ENCODE measurements around the gene FOCAD.

Gene FOCAD

DNA sequence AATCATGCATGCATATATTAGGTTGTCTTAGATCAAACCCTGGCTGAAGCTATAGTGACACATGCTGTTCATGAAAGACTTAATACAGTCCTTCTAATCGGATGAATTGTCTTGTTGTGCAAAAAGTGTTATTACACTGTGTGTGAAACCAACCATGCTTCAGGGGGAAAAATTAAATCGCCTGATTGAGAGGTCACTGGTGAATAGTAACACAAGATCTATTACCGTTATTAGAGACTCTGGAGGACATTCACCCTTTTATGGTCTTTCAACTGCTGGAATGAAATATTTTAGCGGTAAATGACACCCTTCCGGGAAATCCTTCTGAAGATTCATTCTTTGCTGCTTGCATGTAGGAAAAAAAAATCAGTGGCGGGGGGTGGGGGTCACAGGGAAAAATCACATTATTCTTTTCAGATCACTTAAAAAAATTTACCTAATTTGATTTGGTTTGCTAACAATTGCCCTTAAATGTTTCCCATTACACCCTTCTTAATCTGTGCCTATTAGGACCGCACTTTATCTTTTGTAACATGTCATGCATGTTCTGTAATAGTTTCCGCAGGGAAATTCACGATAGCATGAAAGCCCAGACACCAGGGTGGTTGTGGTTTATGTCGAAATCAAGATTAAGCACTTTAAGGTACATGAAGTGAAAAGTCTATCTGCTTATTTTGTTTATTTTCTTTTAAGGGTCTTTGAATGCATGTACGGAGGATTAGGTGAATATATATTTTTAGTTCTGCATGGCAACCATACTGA is 120.6 kb downstream of the FOCAD start:
- Histone ChIP-seq H4K20me1 (ENCODE audit: control insufficient read depth, insufficient read depth, low read depth, low read length) (no peaks in the 10 kb centered on the region), H3F3A (ENCODE audit: control insufficient read depth, insufficient read depth) (no peaks in the 10 kb centered on the region), H3K36me3 (ENCODE audit: control insufficient read depth, low read length) (no peaks in the 10 kb centered on the region), H3K27ac (ENCODE audit: low read depth, low read length) (no peak overlapping the region), H3K9me3 (ENCODE audit: control insufficient read depth, insufficient read depth, low read length) (no peaks in the 10 kb centered on the region), H3K79me2 (ENCODE audit: control insufficient read depth, low read length) (no peaks in the 10 kb centered on the region), H3K27me3 (ENCODE audit: control insufficient read depth, low read length) (no peaks in the 10 kb centered on the region), H3K9me2 (replicated peaks; ENCODE audit: control insufficient read depth, low read length) (no peaks in the 10 kb centered on the region), H3K4me3 (ENCODE audit: low read length) (no peak overlapping the region), H3K4me2 (ENCODE audit: low read length) (no peak overlapping the region), H3K4me1 (ENCODE audit: control insufficient read depth, low read length) (no peaks in the 10 kb centered on the region)
- TF ChIP-seq, protein P1, sequence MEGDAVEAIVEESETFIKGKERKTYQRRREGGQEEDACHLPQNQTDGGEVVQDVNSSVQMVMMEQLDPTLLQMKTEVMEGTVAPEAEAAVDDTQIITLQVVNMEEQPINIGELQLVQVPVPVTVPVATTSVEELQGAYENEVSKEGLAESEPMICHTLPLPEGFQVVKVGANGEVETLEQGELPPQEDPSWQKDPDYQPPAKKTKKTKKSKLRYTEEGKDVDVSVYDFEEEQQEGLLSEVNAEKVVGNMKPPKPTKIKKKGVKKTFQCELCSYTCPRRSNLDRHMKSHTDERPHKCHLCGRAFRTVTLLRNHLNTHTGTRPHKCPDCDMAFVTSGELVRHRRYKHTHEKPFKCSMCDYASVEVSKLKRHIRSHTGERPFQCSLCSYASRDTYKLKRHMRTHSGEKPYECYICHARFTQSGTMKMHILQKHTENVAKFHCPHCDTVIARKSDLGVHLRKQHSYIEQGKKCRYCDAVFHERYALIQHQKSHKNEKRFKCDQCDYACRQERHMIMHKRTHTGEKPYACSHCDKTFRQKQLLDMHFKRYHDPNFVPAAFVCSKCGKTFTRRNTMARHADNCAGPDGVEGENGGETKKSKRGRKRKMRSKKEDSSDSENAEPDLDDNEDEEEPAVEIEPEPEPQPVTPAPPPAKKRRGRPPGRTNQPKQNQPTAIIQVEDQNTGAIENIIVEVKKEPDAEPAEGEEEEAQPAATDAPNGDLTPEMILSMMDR (IDR thresholded peaks at IDR 0.05; ENCODE audit: low read depth, low read length, poor library complexity, severe bottlenecking), result no peak

DNA sequence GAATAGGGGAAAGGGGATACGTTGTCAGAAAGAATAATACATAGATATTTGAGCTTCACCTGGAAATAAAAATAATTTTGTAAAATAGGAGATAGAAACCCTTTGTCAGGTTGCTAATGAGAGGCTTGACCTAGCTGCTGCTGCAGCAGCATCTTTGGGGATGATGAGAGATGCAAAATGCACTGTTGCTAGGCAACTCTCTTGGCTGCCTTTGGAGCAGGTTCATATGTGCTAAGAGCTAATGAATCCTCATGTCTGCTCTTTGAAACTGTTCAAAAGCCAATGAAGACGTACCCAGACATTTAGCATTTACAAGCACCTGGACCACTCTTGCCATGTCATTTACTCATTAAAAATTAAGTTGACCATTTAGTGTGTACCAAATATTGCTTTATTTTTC is 121.7 kb downstream of the FOCAD start:
- H3K36me3 ChIP-seq (ENCODE audit: control insufficient read depth, low read length), result no peaks in the 10 kb centered on the region
- no peak overlapping the region for H3K27ac ChIP-seq (ENCODE audit: low read depth, low read length)
- H3F3A ChIP-seq (ENCODE audit: control insufficient read depth, insufficient read depth), result no peaks in the 10 kb centered on the region
- H3K9me2 ChIP-seq (replicated peaks; ENCODE audit: control insufficient read depth, low read length), result no peaks in the 10 kb centered on the region
- H3K4me1 ChIP-seq (ENCODE audit: control insufficient read depth, low read length), result no peaks in the 10 kb centered on the region
- no peak overlapping the region for H3K4me2 ChIP-seq (ENCODE audit: low read length)
- TF ChIP-seq EZH2phosphoT487 (IDR thresholded peaks at IDR 0.05; ENCODE audit: borderline replicate concordance, low read length), result no peak
- TF ChIP-seq, protein P1 (IDR thresholded peaks at IDR 0.05; ENCODE audit: low read depth, low read length, poor library complexity, severe bottlenecking), result no peak
- no peak overlapping the region for H3K4me3 ChIP-seq (ENCODE audit: low read length)
- H3K79me2 ChIP-seq (ENCODE audit: control insufficient read depth, low read length), result no peaks in the 10 kb centered on the region
- no peaks in the 10 kb centered on the region for H3K27me3 ChIP-seq (ENCODE audit: control insufficient read depth, low read length)
- H3K9me3 ChIP-seq (ENCODE audit: control insufficient read depth, insufficient read depth, low read length), result no peaks in the 10 kb centered on the region
- no peaks in the 10 kb centered on the region for H4K20me1 ChIP-seq (ENCODE audit: control insufficient read depth, insufficient read depth, low read depth, low read length)

DNA sequence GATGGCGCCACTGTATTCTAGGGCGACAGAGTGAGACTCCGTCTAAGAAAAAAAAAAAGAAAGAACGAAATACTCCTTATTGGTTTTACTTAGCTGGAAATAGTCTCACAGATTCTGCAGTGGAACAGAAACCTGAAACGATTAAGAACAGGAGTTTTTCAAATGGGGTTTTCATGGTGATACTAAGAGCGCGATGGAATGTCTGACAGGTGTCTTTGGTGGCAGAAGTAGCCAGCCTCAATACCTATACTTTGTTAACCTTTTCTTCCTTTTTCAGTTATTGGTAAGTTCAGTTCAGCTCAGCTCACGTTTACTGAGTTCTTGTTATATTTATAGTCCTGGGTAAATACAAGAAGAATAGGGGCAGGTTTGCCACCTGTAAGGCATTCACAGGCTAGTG is 123.9 kb downstream of the FOCAD start:
- H3K9me3 ChIP-seq (ENCODE audit: control insufficient read depth, insufficient read depth, low read length), result no peaks in the 10 kb centered on the region

More for the DNA sequence above, 123.9 kb downstream of the FOCAD start:
- Histone ChIP-seq H3K27me3 (ENCODE audit: control insufficient read depth, low read length) (no peaks in the 10 kb centered on the region), H3K36me3 (ENCODE audit: control insufficient read depth, low read length) (no peaks in the 10 kb centered on the region), H3K27ac (ENCODE audit: low read depth, low read length) (no peak overlapping the region), H3K4me1 (ENCODE audit: control insufficient read depth, low read length) (no peaks in the 10 kb centered on the region), H3K9me2 (replicated peaks; ENCODE audit: control insufficient read depth, low read length) (no peaks in the 10 kb centered on the region), H3K4me3 (ENCODE audit: low read length) (no peak overlapping the region), H3K79me2 (ENCODE audit: control insufficient read depth, low read length) (no peaks in the 10 kb centered on the region), H3K4me2 (ENCODE audit: low read length) (no peak overlapping the region), H4K20me1 (ENCODE audit: control insufficient read depth, insufficient read depth, low read depth, low read length) (no peaks in the 10 kb centered on the region), H3F3A (ENCODE audit: control insufficient read depth, insufficient read depth) (no peaks in the 10 kb centered on the region)
- TF ChIP-seq EZH2phosphoT487 (IDR thresholded peaks at IDR 0.05; ENCODE audit: borderline replicate concordance, low read length), result no peak
- TF ChIP-seq, protein P1 (IDR thresholded peaks at IDR 0.05; ENCODE audit: low read depth, low read length, poor library complexity, severe bottlenecking), result no peak

Data from DOHH2 (cell line).